H9 (cell line): ENCODE results near the gene PIAS3. TPM values are rescaled to one million over a fixed set of nuclear protein-coding genes. Genes with fewer than 3 reads are reported as not detected.

Experiments used
- DNase-seq: peaks from one replicate; pipeline ENCODE4 v3.0.0-alpha.2; 2017
- H2AFZ ChIP-seq: one replicate; pipeline ENCODE4 v1.6.1; 2013; ENCODE audit warnings: mild to moderate bottlenecking, low read length, control low read depth, moderate library complexity
- H2AK5ac ChIP-seq: 2 replicates; pipeline ENCODE4 v1.6.1; 2013; ENCODE audit warnings: low read length, control low read depth, mixed read lengths; ENCODE audit not compliant: insufficient read length
- H2BK120ac ChIP-seq: one replicate; pipeline ENCODE4 v1.6.1; 2013; ENCODE audit warnings: low read depth, mild to moderate bottlenecking, low read length, control low read depth, inconsistent platforms; ENCODE audit not compliant: poor library complexity, severe bottlenecking
- H2BK12ac ChIP-seq: 2 replicates; pipeline ENCODE4 v1.6.1; 2013; ENCODE audit warnings: low read length, control low read depth, mixed read lengths, low read depth; ENCODE audit not compliant: insufficient read length
- H2BK15ac ChIP-seq: 2 replicates; pipeline ENCODE4 v1.6.1; 2013; ENCODE audit warnings: low read depth, low read length, control low read depth
- H2BK20ac ChIP-seq: one replicate; pipeline ENCODE4 v1.6.1; 2013; ENCODE audit warnings: low read depth, mild to moderate bottlenecking, low read length, control low read depth, inconsistent platforms; ENCODE audit not compliant: poor library complexity, severe bottlenecking
- H2BK5ac ChIP-seq: 2 replicates; pipeline ENCODE4 v1.6.1; 2013; ENCODE audit warnings: low read length, control low read depth, mixed read lengths; ENCODE audit not compliant: insufficient read length
- H3K14ac ChIP-seq: 2 replicates; pipeline ENCODE4 v1.6.1; 2013; ENCODE audit warnings: low read length, control low read depth; ENCODE audit not compliant: insufficient read depth
- H3K18ac ChIP-seq: 2 replicates; pipeline ENCODE4 v1.6.1; 2013; ENCODE audit warnings: low read depth, mild to moderate bottlenecking, mixed read lengths, low read length, control low read depth; ENCODE audit not compliant: insufficient read length
- H3K23ac ChIP-seq: 2 replicates; pipeline ENCODE4 v1.6.1; 2013; ENCODE audit warnings: low read length, control low read depth, mixed read lengths, low read depth; ENCODE audit not compliant: insufficient read length
- H3K23me2 ChIP-seq: 2 replicates; pipeline ENCODE4 v1.6.1; 2013; ENCODE audit warnings: low read depth, mild to moderate bottlenecking, mixed read lengths, low read length, control low read depth; ENCODE audit not compliant: insufficient read length, poor library complexity, severe bottlenecking
- H3K27ac ChIP-seq: 2 replicates; pipeline ENCODE4 v1.5.1; 2013; ENCODE audit warnings: low read length, control low read depth, mixed read lengths, low read depth; ENCODE audit not compliant: insufficient read length
- H3K27me3 ChIP-seq: 2 replicates; pipeline ENCODE4 v1.6.1; 2013; ENCODE audit warnings: low read length, control low read depth, inconsistent platforms; ENCODE audit not compliant: insufficient read depth
- H3K4ac ChIP-seq: 2 replicates; pipeline ENCODE4 v1.6.1; 2013; ENCODE audit warnings: low read depth, mild to moderate bottlenecking, control low read depth, inconsistent platforms, low read length, moderate library complexity
- H3K4me1 ChIP-seq: 2 replicates; pipeline ENCODE4 v1.6.1; 2013; ENCODE audit warnings: low read length, control low read depth, inconsistent platforms; ENCODE audit not compliant: insufficient read depth
- H3K4me2 ChIP-seq: 2 replicates; pipeline ENCODE4 v1.6.1; 2013; ENCODE audit warnings: low read length, control low read depth, mixed read lengths; ENCODE audit not compliant: insufficient read length, insufficient read depth
- H3K56ac ChIP-seq: 2 replicates; pipeline ENCODE4 v1.6.1; 2013; ENCODE audit warnings: low read depth, mild to moderate bottlenecking, mixed read lengths, low read length, control low read depth; ENCODE audit not compliant: insufficient read length
- H3K79me1 ChIP-seq: 2 replicates; pipeline ENCODE4 v1.6.1; 2013; ENCODE audit warnings: low read depth, mild to moderate bottlenecking, moderate library complexity, low read length, control low read depth, inconsistent platforms; ENCODE audit not compliant: insufficient read depth, poor library complexity, severe bottlenecking
- H3K79me2 ChIP-seq: 2 replicates; pipeline ENCODE4 v1.6.1; 2013; ENCODE audit warnings: low read length, control low read depth, inconsistent platforms; ENCODE audit not compliant: insufficient read depth
- H3K9ac ChIP-seq: 2 replicates; pipeline ENCODE4 v1.6.1; 2013; ENCODE audit warnings: low read length, control low read depth, mixed read lengths; ENCODE audit not compliant: insufficient read length; ENCODE audit errors: extremely low read depth
- H3K9me3 ChIP-seq: one replicate; pipeline ENCODE4 v1.6.1; 2013; ENCODE audit warnings: low read depth, low read length, inconsistent platforms; ENCODE audit not compliant: control insufficient read depth
- H3T11ph ChIP-seq: one replicate; pipeline ENCODE4 v1.6.1; 2013; ENCODE audit warnings: mild to moderate bottlenecking, low read length, control low read depth, inconsistent platforms
- H4K20me1 ChIP-seq: one replicate; pipeline ENCODE4 v1.6.1; 2013; ENCODE audit not compliant: control insufficient read depth, insufficient read length, insufficient read depth
- H4K5ac ChIP-seq: 2 replicates; pipeline ENCODE4 v1.6.1; 2013; ENCODE audit warnings: low read depth, mild to moderate bottlenecking, mixed read lengths, low read length, control low read depth; ENCODE audit not compliant: insufficient read length
- H4K8ac ChIP-seq: replicated peaks from 2 replicates; pipeline ENCODE4 v1.6.1; 2013; ENCODE audit warnings: low read length, control low read depth, mixed read lengths, low read depth; ENCODE audit not compliant: insufficient read length
- H4K91ac ChIP-seq: 2 replicates; pipeline ENCODE4 v1.6.1; 2013; ENCODE audit warnings: low read depth, mild to moderate bottlenecking, moderate library complexity, mixed read lengths, low read length, control low read depth; ENCODE audit not compliant: insufficient read length
- H3K27ac Mint-ChIP-seq, 3 experiments: 2 replicates in 2 of 3; 3 replicates in 1 of 3; pipeline ENCODE4 v1.8.0; 2020 to 2021; ENCODE audit warnings: mixed read lengths in 3 of 3, mild to moderate bottlenecking in 1 of 3, moderate library complexity in 1 of 3
- H3K27me3 Mint-ChIP-seq: 2 replicates; pipeline ENCODE4 v1.8.0; 2021; ENCODE audit warnings: low read depth, mild to moderate bottlenecking, moderate library complexity, mixed read lengths
- H3K36me3 Mint-ChIP-seq, 3 experiments: 2 replicates in 2 of 3; 3 replicates in 1 of 3; pipeline ENCODE4 v1.8.0; 2020 to 2021; ENCODE audit warnings: low read depth in 3 of 3, mixed read lengths in 3 of 3; ENCODE audit not compliant: insufficient read depth in 1 of 3
- H3K4me1 Mint-ChIP-seq, 2 experiments: 2 replicates each; pipeline ENCODE4 v1.8.0; 2020; ENCODE audit warnings: mixed read lengths in 2 of 2
- H3K4me3 Mint-ChIP-seq, 2 experiments: 2 replicates in 1 of 2; 3 replicates in 1 of 2; pipeline ENCODE4 v1.8.0; 2020 to 2021; ENCODE audit warnings: mild to moderate bottlenecking in 2 of 2, mixed read lengths in 2 of 2, moderate library complexity in 1 of 2
- H3K9me3 Mint-ChIP-seq, 2 experiments: 2 replicates in 1 of 2; 3 replicates in 1 of 2; pipeline ENCODE4 v1.8.0; 2020; ENCODE audit warnings: mild to moderate bottlenecking in 2 of 2, mixed read lengths in 2 of 2, moderate library complexity in 1 of 2
- WGBS: extraction: QIAGEN DNeasy Blood & Tissue Kit; methylation state at CpG from one replicate; pipeline ENCODE4 v1.1.7; 2013; ENCODE audit warnings: missing lambda C conversion rate, low lambda C conversion rate, mixed read lengths; ENCODE audit not compliant: insufficient read length; ENCODE audit errors: extremely low coverage; 5-methylcytosine and 5-hydroxymethylcytosine counted together
- total RNA-seq: library from RNA; stranded (reverse); gene quantifications from 2 replicates; pipeline ENCODE4 v1.2.1, GENCODE V29; 2021
- TF ChIP-seq, protein P1 (sequence below): fragments of 200-600 bp; sonication (generic); conservative IDR thresholded peaks from 3 replicates; pipeline ENCODE4 v1.8.0; 2021; ENCODE audit warnings: antibody characterized with exemption, mild to moderate bottlenecking

Gene PIAS3
- total RNA-seq, 1 experiment from 2014 or later, result 33.9 TPM

- H2AFZ ChIP-seq, result no peak overlapping the region
- H3T11ph ChIP-seq, result no peak overlapping the region
These were observed 32.3 kb upstream of the PIAS3 start for GRCh38 chr1:145891143-145891542.

More at GRCh38 chr1:145891143-145891542, 32.3 kb upstream of the PIAS3 start:
- H3K18ac ChIP-seq, result no peak overlapping the region
- no peaks in the 10 kb centered on the region for H3K27me3 ChIP-seq
- H2BK5ac ChIP-seq, result no peak overlapping the region
- H3K23me2 ChIP-seq, result peaks cover 4% of the 10 kb centered on the region
- H4K5ac ChIP-seq, result no peak overlapping the region
- H4K8ac ChIP-seq, result no peak overlapping the region
- no peaks in the 10 kb centered on the region for H4K20me1 ChIP-seq
- H3K4me3 Mint-ChIP-seq, result no peak overlapping the region
- H3K27ac Mint-ChIP-seq, result no peak overlapping the region; a peak in 1 of 7 replicates
- no peak overlapping the region for H2BK120ac ChIP-seq
- H3K4me1 ChIP-seq, result no peaks in the 10 kb centered on the region
- H3K27ac ChIP-seq, result no peak overlapping the region
- H4K91ac ChIP-seq, result no peak overlapping the region
- peaks cover 23% of the 10 kb centered on the region in 2 experiments for H3K4me1 Mint-ChIP-seq
- H3K9me3 Mint-ChIP-seq, result no peaks in the 10 kb centered on the region
- peaks cover 11% of the 10 kb centered on the region for H3K27me3 Mint-ChIP-seq
- TF ChIP-seq, protein P1, sequence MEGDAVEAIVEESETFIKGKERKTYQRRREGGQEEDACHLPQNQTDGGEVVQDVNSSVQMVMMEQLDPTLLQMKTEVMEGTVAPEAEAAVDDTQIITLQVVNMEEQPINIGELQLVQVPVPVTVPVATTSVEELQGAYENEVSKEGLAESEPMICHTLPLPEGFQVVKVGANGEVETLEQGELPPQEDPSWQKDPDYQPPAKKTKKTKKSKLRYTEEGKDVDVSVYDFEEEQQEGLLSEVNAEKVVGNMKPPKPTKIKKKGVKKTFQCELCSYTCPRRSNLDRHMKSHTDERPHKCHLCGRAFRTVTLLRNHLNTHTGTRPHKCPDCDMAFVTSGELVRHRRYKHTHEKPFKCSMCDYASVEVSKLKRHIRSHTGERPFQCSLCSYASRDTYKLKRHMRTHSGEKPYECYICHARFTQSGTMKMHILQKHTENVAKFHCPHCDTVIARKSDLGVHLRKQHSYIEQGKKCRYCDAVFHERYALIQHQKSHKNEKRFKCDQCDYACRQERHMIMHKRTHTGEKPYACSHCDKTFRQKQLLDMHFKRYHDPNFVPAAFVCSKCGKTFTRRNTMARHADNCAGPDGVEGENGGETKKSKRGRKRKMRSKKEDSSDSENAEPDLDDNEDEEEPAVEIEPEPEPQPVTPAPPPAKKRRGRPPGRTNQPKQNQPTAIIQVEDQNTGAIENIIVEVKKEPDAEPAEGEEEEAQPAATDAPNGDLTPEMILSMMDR, result no peak
- no peak overlapping the region for H2BK12ac ChIP-seq
- no peaks in the 10 kb centered on the region for H3K36me3 Mint-ChIP-seq
- no peak for DNase-seq
- H3K56ac ChIP-seq, result no peak overlapping the region
- H2AK5ac ChIP-seq, result no peak overlapping the region
- H3K14ac ChIP-seq, result no peak overlapping the region
- no peak overlapping the region for H3K4ac ChIP-seq
- no peaks in the 10 kb centered on the region for H3K79me1 ChIP-seq
- H3K4me2 ChIP-seq, result no peak overlapping the region
- no peak overlapping the region for H2BK15ac ChIP-seq
- no peak overlapping the region for H3K23ac ChIP-seq
- no CpG with 5 or more reads among the region's 1 CpG for WGBS
- H3K9me3 ChIP-seq, result no peaks in the 10 kb centered on the region
- H2BK20ac ChIP-seq, result no peak overlapping the region
- no peak overlapping the region for H3K9ac ChIP-seq
- no peaks in the 10 kb centered on the region for H3K79me2 ChIP-seq
